ENCODE results near the gene COX4I2.

The COX4I2 gene

GRCh38 chr20:31676609-31676989 is 38.9 kb downstream of the COX4I2 start:
- Histone ChIP-seq H3K9me3 (ENCODE audit: control insufficient read depth, insufficient read depth, low read length) (no peaks in the 10 kb centered on the region), H3K36me3 (ENCODE audit: control insufficient read depth, low read length) (no peaks in the 10 kb centered on the region), H3K27ac (ENCODE audit: low read depth, low read length) (no peak overlapping the region), H3K4me1 (ENCODE audit: control insufficient read depth, low read length) (peaks cover 14% of the 10 kb centered on the region), H4K20me1 (ENCODE audit: control insufficient read depth, insufficient read depth, low read depth, low read length) (no peaks in the 10 kb centered on the region), H3K4me2 (ENCODE audit: low read length) (no peak overlapping the region), H3K9me2 (replicated peaks; ENCODE audit: control insufficient read depth, low read length) (no peaks in the 10 kb centered on the region), H3K27me3 (ENCODE audit: control insufficient read depth, low read length) (no peaks in the 10 kb centered on the region), H3K4me3 (ENCODE audit: low read length) (no peak overlapping the region), H3K79me2 (ENCODE audit: control insufficient read depth, low read length) (no peaks in the 10 kb centered on the region), H3F3A (ENCODE audit: control insufficient read depth, insufficient read depth) (no peaks in the 10 kb centered on the region)
- TF ChIP-seq EZH2phosphoT487 (IDR thresholded peaks at IDR 0.05; ENCODE audit: borderline replicate concordance, low read length) (no peak), CTCF (IDR thresholded peaks at IDR 0.05; ENCODE audit: low read depth, low read length, poor library complexity, severe bottlenecking) (no peak)

GRCh38 chr20:31677553-31678260 is 40.0 kb downstream of the COX4I2 start:
- H3K27me3 ChIP-seq (ENCODE audit: control insufficient read depth, low read length) = no peaks in the 10 kb centered on the region
- peaks cover 14% of the 10 kb centered on the region for H3K4me1 ChIP-seq (ENCODE audit: control insufficient read depth, low read length)
- TF ChIP-seq EZH2phosphoT487 (IDR thresholded peaks at IDR 0.05; ENCODE audit: borderline replicate concordance, low read length) = no peak
- TF ChIP-seq CTCF (IDR thresholded peaks at IDR 0.05; ENCODE audit: low read depth, low read length, poor library complexity, severe bottlenecking) = no peak
- no peaks in the 10 kb centered on the region for H3K9me2 ChIP-seq (replicated peaks; ENCODE audit: control insufficient read depth, low read length)
- H4K20me1 ChIP-seq (ENCODE audit: control insufficient read depth, insufficient read depth, low read depth, low read length) = no peaks in the 10 kb centered on the region
- no peaks in the 10 kb centered on the region for H3K79me2 ChIP-seq (ENCODE audit: control insufficient read depth, low read length)
- H3K36me3 ChIP-seq (ENCODE audit: control insufficient read depth, low read length) = no peaks in the 10 kb centered on the region
- no peak overlapping the region for H3K4me3 ChIP-seq (ENCODE audit: low read length)
- H3K27ac ChIP-seq (ENCODE audit: low read depth, low read length) = no peak overlapping the region
- H3K9me3 ChIP-seq (ENCODE audit: control insufficient read depth, insufficient read depth, low read length) = no peaks in the 10 kb centered on the region
- no peak overlapping the region for H3K4me2 ChIP-seq (ENCODE audit: low read length)
- H3F3A ChIP-seq (ENCODE audit: control insufficient read depth, insufficient read depth) = no peaks in the 10 kb centered on the region

GRCh38 chr20:31678389-31679356 is 41.0 kb downstream of the COX4I2 start:
- H3K4me1 ChIP-seq (ENCODE audit: control insufficient read depth, low read length) = peaks cover 14% of the 10 kb centered on the region
- H3K9me3 ChIP-seq (ENCODE audit: control insufficient read depth, insufficient read depth, low read length) = no peaks in the 10 kb centered on the region
- no peak overlapping the region for H3K4me2 ChIP-seq (ENCODE audit: low read length)
- H3K9me2 ChIP-seq (replicated peaks; ENCODE audit: control insufficient read depth, low read length) = no peaks in the 10 kb centered on the region
- no peaks in the 10 kb centered on the region for H3F3A ChIP-seq (ENCODE audit: control insufficient read depth, insufficient read depth)
- no peaks in the 10 kb centered on the region for H3K27me3 ChIP-seq (ENCODE audit: control insufficient read depth, low read length)
- H4K20me1 ChIP-seq (ENCODE audit: control insufficient read depth, insufficient read depth, low read depth, low read length) = no peaks in the 10 kb centered on the region
- H3K4me3 ChIP-seq (ENCODE audit: low read length) = no peak overlapping the region
- no peaks in the 10 kb centered on the region for H3K36me3 ChIP-seq (ENCODE audit: control insufficient read depth, low read length)
- H3K27ac ChIP-seq (ENCODE audit: low read depth, low read length) = no peak overlapping the region
- H3K79me2 ChIP-seq (ENCODE audit: control insufficient read depth, low read length) = no peaks in the 10 kb centered on the region
- no peak for TF ChIP-seq CTCF (IDR thresholded peaks at IDR 0.05; ENCODE audit: low read depth, low read length, poor library complexity, severe bottlenecking)
- no peak for TF ChIP-seq EZH2phosphoT487 (IDR thresholded peaks at IDR 0.05; ENCODE audit: borderline replicate concordance, low read length)
